ENCODE data around the gene ADAMTS14.

Gene ADAMTS14

GRCh38 chr10:70738761-70739121 is 66.4 kb downstream of the ADAMTS14 start:
- Histone ChIP-seq H3K27ac (ENCODE audit: low read depth, low read length) (no peak overlapping the region), H3K27me3 (ENCODE audit: control insufficient read depth in 5 of 5, insufficient read depth in 4 of 5, low read length in 5 of 5) (peaks cover 0 to 2% (median 0%) of the 10 kb centered on the region in 5 donors), H3K4me3 (ENCODE audit: low read depth in 1 of 5, low read length in 5 of 5) (no peak overlapping the region), H3K9ac (ENCODE audit: low read length in 5 of 5) (no peak overlapping the region), H3K4me1 (ENCODE audit: control insufficient read depth in 5 of 5, insufficient read depth in 5 of 5, low read length in 5 of 5) (peaks cover 7 to 25% (median 20%) of the 10 kb centered on the region in 5 donors), H3K9me3 (ENCODE audit: control insufficient read depth in 5 of 5, low read length in 5 of 5) (no peaks in the 10 kb centered on the region), H3K36me3 (ENCODE audit: control insufficient read depth in 5 of 5, insufficient read depth in 5 of 5, low read length in 5 of 5) (no peaks in the 10 kb centered on the region)

DNA sequence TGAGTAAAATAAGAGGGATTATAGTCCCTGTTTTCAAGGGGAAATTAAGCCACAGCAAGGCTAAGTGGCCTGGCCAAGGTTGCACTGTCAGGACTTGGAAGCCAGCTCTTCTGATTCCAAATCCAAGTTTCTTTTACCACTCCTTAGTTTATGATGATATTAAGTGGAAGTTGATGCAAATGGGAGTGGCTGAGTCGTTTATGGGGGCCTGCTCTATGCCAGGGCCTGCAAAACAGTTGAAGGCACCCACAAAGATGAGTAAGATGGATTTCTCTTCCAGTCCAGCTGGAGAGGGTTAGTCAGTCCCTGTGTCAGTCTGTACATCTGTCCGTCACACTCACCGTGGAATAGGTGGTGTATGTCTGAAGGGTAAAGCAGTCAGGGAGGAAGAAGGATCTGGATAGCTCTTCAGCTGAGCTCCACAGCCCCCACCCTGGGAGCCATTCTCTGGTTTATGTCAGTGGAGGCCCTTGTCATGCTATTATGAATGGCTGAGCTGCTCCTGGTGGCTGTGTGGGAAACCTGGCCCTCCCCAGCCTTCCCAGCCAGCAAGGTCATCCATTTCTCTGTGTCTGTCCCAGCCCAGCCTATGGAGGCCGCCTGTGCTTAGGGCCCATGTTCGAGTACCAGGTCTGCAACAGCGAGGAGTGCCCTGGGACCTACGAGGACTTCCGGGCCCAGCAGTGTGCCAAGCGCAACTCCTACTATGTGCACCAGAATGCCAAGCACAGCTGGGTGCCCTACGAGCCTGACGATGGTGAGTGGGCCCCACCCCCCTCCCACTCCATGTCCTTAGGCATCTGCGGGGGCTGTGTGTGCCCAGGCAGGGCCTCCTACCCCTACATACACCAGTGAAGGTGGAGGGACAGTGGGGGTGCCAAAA is 68.3 kb downstream of the ADAMTS14 start:
- Histone ChIP-seq H3K27ac (ENCODE audit: low read depth, low read length) (no peak overlapping the region), H3K4me3 (ENCODE audit: low read depth in 1 of 5, low read length in 5 of 5) (no peak overlapping the region), H3K9me3 (ENCODE audit: control insufficient read depth in 5 of 5, low read length in 5 of 5) (peaks cover 0 to 3% (median 0%) of the 10 kb centered on the region in 5 donors), H3K36me3 (ENCODE audit: control insufficient read depth in 5 of 5, insufficient read depth in 5 of 5, low read length in 5 of 5) (no peaks in the 10 kb centered on the region), H3K27me3 (ENCODE audit: control insufficient read depth in 5 of 5, insufficient read depth in 4 of 5, low read length in 5 of 5) (peaks cover 0 to 2% (median 0%) of the 10 kb centered on the region in 5 donors), H3K4me1 (ENCODE audit: control insufficient read depth in 5 of 5, insufficient read depth in 5 of 5, low read length in 5 of 5) (peaks cover 7 to 28% (median 23%) of the 10 kb centered on the region in 5 donors), H3K9ac (ENCODE audit: low read length in 5 of 5) (no peak overlapping the region)

- Histone ChIP-seq H3K27ac (ENCODE audit: low read depth, low read length) (no peak overlapping the region), H3K36me3 (ENCODE audit: control insufficient read depth in 5 of 5, insufficient read depth in 5 of 5, low read length in 5 of 5) (no peaks in the 10 kb centered on the region), H3K9me3 (ENCODE audit: control insufficient read depth in 5 of 5, low read length in 5 of 5) (peaks cover 0 to 5% (median 0%) of the 10 kb centered on the region in 5 donors), H3K27me3 (ENCODE audit: control insufficient read depth in 5 of 5, insufficient read depth in 4 of 5, low read length in 5 of 5) (peaks cover 0 to 3% (median 0%) of the 10 kb centered on the region in 5 donors), H3K9ac (ENCODE audit: low read length in 5 of 5) (peak overlapping the region in 1 of 5 donors; percentile 13), H3K4me3 (ENCODE audit: low read depth in 1 of 5, low read length in 5 of 5) (no peak overlapping the region), H3K4me1 (ENCODE audit: control insufficient read depth in 5 of 5, insufficient read depth in 5 of 5, low read length in 5 of 5) (peaks cover 7 to 41% (median 23%) of the 10 kb centered on the region in 5 donors)
Observed at GRCh38 chr10:70742537-70743429, 70.5 kb downstream of the ADAMTS14 start.

- H3K27ac ChIP-seq (ENCODE audit: low read depth, low read length), result no peak overlapping the region
- H3K36me3 ChIP-seq (ENCODE audit: control insufficient read depth in 5 of 5, insufficient read depth in 5 of 5, low read length in 5 of 5), result no peaks in the 10 kb centered on the region
- peak overlapping the region in 1 of 5 donors; percentile 13 for H3K9ac ChIP-seq (ENCODE audit: low read length in 5 of 5)
- H3K4me1 ChIP-seq (ENCODE audit: control insufficient read depth in 5 of 5, insufficient read depth in 5 of 5, low read length in 5 of 5), result peaks cover 7 to 42% (median 23%) of the 10 kb centered on the region in 5 donors
- peaks cover 0 to 5% (median 0%) of the 10 kb centered on the region in 5 donors for H3K9me3 ChIP-seq (ENCODE audit: control insufficient read depth in 5 of 5, low read length in 5 of 5)
- H3K27me3 ChIP-seq (ENCODE audit: control insufficient read depth in 5 of 5, insufficient read depth in 4 of 5, low read length in 5 of 5), result peaks cover 0 to 3% (median 0%) of the 10 kb centered on the region in 5 donors
- H3K4me3 ChIP-seq (ENCODE audit: low read depth in 1 of 5, low read length in 5 of 5), result no peak overlapping the region
Observed at GRCh38 chr10:70743430-70743788, 71.1 kb downstream of the ADAMTS14 start.

- H3K27ac ChIP-seq (ENCODE audit: low read depth, low read length), result no peak overlapping the region
- peaks cover 0 to 5% (median 0%) of the 10 kb centered on the region in 5 donors for H3K9me3 ChIP-seq (ENCODE audit: control insufficient read depth in 5 of 5, low read length in 5 of 5)
- H3K9ac ChIP-seq (ENCODE audit: low read length in 5 of 5), result no peak overlapping the region
- peaks cover 7 to 42% (median 23%) of the 10 kb centered on the region in 5 donors for H3K4me1 ChIP-seq (ENCODE audit: control insufficient read depth in 5 of 5, insufficient read depth in 5 of 5, low read length in 5 of 5)
- no peaks in the 10 kb centered on the region for H3K36me3 ChIP-seq (ENCODE audit: control insufficient read depth in 5 of 5, insufficient read depth in 5 of 5, low read length in 5 of 5)
- peaks cover 0 to 3% (median 0%) of the 10 kb centered on the region in 5 donors for H3K27me3 ChIP-seq (ENCODE audit: control insufficient read depth in 5 of 5, insufficient read depth in 4 of 5, low read length in 5 of 5)
- no peak overlapping the region for H3K4me3 ChIP-seq (ENCODE audit: low read depth in 1 of 5, low read length in 5 of 5)
Observed at GRCh38 chr10:70743879-70744278, 71.6 kb downstream of the ADAMTS14 start.

DNA sequence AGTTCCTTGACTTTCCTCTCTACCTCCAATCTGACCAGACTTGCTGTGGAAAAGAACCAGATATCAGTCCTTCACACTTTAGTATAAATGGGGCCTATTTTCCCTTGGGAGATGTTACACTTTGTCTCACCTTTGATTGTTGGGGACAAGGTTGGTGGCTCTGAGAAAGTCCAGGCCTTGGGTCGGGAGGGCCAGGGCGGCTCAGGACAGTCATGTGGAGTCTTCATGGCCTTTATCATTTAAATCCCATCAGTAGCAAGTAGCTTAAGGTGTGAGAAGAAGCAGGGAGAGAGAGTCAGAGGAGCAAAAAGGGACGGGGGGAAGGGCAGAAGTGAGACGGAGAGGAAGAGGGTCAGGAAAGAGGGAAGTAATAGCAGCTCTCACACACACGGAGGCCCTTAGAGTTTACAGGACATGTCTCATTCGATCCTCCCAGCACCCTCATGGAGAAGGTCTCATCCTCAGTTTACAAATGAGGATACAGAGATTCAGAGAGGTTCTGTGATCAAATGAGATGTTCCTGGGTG is 72.4 kb downstream of the ADAMTS14 start:
- Histone ChIP-seq H3K27me3 (ENCODE audit: control insufficient read depth in 5 of 5, insufficient read depth in 4 of 5, low read length in 5 of 5) (peaks cover 0 to 3% (median 0%) of the 10 kb centered on the region in 5 donors), H3K9me3 (ENCODE audit: control insufficient read depth in 5 of 5, low read length in 5 of 5) (peaks cover 0 to 5% (median 0%) of the 10 kb centered on the region in 5 donors), H3K36me3 (ENCODE audit: control insufficient read depth in 5 of 5, insufficient read depth in 5 of 5, low read length in 5 of 5) (no peaks in the 10 kb centered on the region), H3K27ac (ENCODE audit: low read depth, low read length) (no peak overlapping the region), H3K4me3 (ENCODE audit: low read depth in 1 of 5, low read length in 5 of 5) (no peak overlapping the region), H3K4me1 (ENCODE audit: control insufficient read depth in 5 of 5, insufficient read depth in 5 of 5, low read length in 5 of 5) (peaks cover 7 to 42% (median 23%) of the 10 kb centered on the region in 5 donors), H3K9ac (ENCODE audit: low read length in 5 of 5) (no peak overlapping the region)

- Histone ChIP-seq H3K27ac (ENCODE audit: low read depth, low read length) (no peak overlapping the region), H3K9ac (ENCODE audit: low read length in 5 of 5) (no peak overlapping the region), H3K9me3 (ENCODE audit: control insufficient read depth in 5 of 5, low read length in 5 of 5) (peaks cover 0 to 5% (median 0%) of the 10 kb centered on the region in 5 donors), H3K27me3 (ENCODE audit: control insufficient read depth in 5 of 5, insufficient read depth in 4 of 5, low read length in 5 of 5) (peaks cover 0 to 3% (median 0%) of the 10 kb centered on the region in 5 donors), H3K36me3 (ENCODE audit: control insufficient read depth in 5 of 5, insufficient read depth in 5 of 5, low read length in 5 of 5) (no peaks in the 10 kb centered on the region), H3K4me1 (ENCODE audit: control insufficient read depth in 5 of 5, insufficient read depth in 5 of 5, low read length in 5 of 5) (peaks cover 7 to 42% (median 23%) of the 10 kb centered on the region in 5 donors), H3K4me3 (ENCODE audit: low read depth in 1 of 5, low read length in 5 of 5) (no peak overlapping the region)
Observed at GRCh38 chr10:70745555-70745954, 73.2 kb downstream of the ADAMTS14 start.

DNA sequence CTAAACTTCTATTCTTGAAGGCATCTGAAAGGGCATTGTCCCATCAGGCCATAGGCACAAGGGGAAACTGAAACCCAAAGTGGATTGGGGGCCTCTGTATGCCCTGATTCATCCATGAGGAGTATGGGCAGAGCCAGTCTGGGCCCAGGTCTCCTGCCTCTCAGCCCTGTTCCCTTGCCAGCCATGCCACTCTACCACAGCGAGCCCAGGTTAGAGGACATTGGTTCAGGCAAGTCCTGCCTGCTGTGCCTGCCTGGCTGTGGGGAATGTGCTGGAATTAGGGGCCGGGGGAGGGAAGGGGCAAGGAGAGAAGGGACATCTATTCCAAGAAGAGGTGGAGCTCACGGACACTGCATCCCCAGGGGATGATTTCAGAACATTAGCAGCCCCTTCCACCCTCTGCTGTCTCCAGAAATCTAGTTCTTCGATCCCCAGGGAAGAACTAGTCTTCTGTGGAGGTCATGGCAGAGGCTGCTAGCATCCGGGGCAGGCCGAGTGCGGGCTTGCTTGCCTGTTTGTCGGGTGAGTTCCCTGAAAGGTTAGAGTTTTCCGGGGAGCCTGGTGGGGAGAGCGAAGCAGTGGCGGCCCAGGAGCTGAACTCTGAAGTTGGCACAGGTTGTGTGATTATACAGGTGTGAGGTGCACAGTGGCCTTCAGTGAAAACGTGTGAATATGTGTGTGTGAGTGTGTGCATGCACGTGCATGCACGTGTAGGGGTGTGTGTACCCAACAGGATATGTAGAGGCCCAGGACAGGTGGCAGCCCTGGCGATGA is 75.1 kb downstream of the ADAMTS14 start:
- no peaks in the 10 kb centered on the region for H3K36me3 ChIP-seq (ENCODE audit: control insufficient read depth in 5 of 5, insufficient read depth in 5 of 5, low read length in 5 of 5)
- H3K4me3 ChIP-seq (ENCODE audit: low read depth in 1 of 5, low read length in 5 of 5), result no peak overlapping the region
- peaks cover 0 to 5% (median 0%) of the 10 kb centered on the region in 5 donors for H3K9me3 ChIP-seq (ENCODE audit: control insufficient read depth in 5 of 5, low read length in 5 of 5)
- H3K4me1 ChIP-seq (ENCODE audit: control insufficient read depth in 5 of 5, insufficient read depth in 5 of 5, low read length in 5 of 5), result peaks cover 7 to 35% (median 18%) of the 10 kb centered on the region in 5 donors
- H3K27me3 ChIP-seq (ENCODE audit: control insufficient read depth in 5 of 5, insufficient read depth in 4 of 5, low read length in 5 of 5), result peaks cover 0 to 3% (median 0%) of the 10 kb centered on the region in 5 donors
- no peak overlapping the region for H3K27ac ChIP-seq (ENCODE audit: low read depth, low read length)
- H3K9ac ChIP-seq (ENCODE audit: low read length in 5 of 5), result no peak overlapping the region

DNA sequence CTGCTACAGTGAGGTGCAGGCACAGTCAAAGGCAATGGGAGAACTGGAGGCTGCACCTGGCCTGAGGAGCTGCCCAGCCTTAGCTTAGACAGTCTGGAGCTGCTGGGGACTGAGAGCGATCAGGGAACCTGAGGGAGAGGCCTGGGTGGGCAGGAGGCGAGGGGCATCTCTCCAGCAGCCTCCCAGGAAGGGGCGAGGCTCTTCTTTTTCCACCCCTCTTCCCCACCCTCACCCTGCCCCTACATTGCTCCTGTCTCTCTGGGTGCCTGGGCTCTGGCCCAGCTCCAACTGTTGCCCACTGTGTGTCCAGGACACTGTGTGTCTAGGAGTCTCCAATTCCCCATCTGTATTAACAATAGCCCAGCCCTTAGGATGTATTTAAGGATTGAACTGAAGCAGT is 76.0 kb downstream of the ADAMTS14 start:
- Histone ChIP-seq H3K27ac (ENCODE audit: low read depth, low read length) (no peak overlapping the region), H3K4me3 (ENCODE audit: low read depth in 1 of 5, low read length in 5 of 5) (no peak overlapping the region), H3K27me3 (ENCODE audit: control insufficient read depth in 5 of 5, insufficient read depth in 4 of 5, low read length in 5 of 5) (peaks cover 0 to 3% (median 0%) of the 10 kb centered on the region in 5 donors), H3K9ac (ENCODE audit: low read length in 5 of 5) (no peak overlapping the region), H3K9me3 (ENCODE audit: control insufficient read depth in 5 of 5, low read length in 5 of 5) (peaks cover 0 to 5% (median 0%) of the 10 kb centered on the region in 5 donors), H3K36me3 (ENCODE audit: control insufficient read depth in 5 of 5, insufficient read depth in 5 of 5, low read length in 5 of 5) (no peaks in the 10 kb centered on the region), H3K4me1 (ENCODE audit: control insufficient read depth in 5 of 5, insufficient read depth in 5 of 5, low read length in 5 of 5) (peaks cover 3 to 26% (median 9%) of the 10 kb centered on the region in 5 donors)

Data from subcutaneous abdominal adipose tissue (tissue), 5 donors.